ENCODE measurements around the gene FAM118A. TPM values are rescaled to one million over a fixed set of nuclear protein-coding genes. Genes with fewer than 3 reads are reported as not detected.
"Not testable (repeated sequence)": the region's sequence is repeated elsewhere in the genome, so short reads cannot be mapped to it uniquely, and the experiment has no call there.

The FAM118A gene
- total RNA-seq, 2 donors from 2014 or later: 16.0 to 24.6 TPM

- DNase-seq (ENCODE audit: low spot score): no peak
- intact Hi-C loops (cut with DNase I): no loop called here
These were observed 33.4 kb downstream of the FAM118A start for GRCh38 chr22:45343143-45343542.

DNA sequence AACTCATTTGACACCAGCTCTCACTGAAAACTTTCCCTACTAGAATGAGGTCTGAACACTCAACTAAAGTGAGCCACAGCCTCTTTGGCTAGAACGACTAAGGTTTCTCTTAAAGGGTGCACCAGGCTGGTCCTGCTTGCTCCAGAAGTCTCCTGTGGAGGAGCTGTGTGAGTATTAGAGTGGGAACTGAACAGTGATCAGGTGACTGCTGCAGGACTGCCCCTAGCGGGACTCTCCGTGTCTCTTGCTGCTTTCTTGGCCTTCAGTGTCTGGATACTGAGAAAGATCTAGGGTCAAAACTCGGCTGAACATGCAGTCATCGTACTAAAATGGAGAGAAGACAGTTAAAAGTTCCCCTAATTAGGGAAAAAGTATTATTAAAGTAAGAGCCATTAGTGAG, 34.6 kb downstream of the FAM118A start:
- intact Hi-C loops (cut with DNase I): no loop called here
- no peak for DNase-seq (ENCODE audit: low spot score)

GRCh38 chr22:45349916-45350315, 40.2 kb downstream of the FAM118A start:
- intact Hi-C loops (cut with DNase I): no loop called here
- DNase-seq (ENCODE audit: low spot score): no peak

- no peak for DNase-seq (ENCODE audit: low spot score)
- intact Hi-C loops (cut with DNase I): no loop called here
These were observed 42.2 kb downstream of the FAM118A start for GRCh38 chr22:45351956-45352355.

- DNase-seq (ENCODE audit: low spot score); intact Hi-C loops (cut with DNase I): not testable (repeated sequence)
These were observed 43.0 kb downstream of the FAM118A start for GRCh38 chr22:45352757-45353156.

DNA sequence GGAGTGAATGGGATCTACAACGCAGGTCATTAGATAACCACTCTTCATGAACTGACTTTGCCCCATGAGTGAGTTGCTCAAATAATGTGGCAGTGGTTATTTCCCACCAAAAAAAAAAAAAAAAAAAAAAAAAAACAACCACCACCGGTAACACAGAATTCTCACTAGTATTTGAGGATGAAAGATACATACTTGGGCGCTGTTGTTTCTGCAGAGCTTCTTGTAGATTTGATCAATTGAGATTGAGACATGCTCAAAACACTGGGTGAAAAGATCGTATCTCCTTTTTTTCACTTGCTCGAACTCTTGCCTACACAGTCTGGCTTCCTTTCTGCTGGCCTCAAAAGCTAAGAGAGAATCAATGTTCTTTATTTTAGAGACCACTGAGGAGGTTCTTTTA, 44.1 kb downstream of the FAM118A start:
- intact Hi-C loops (cut with DNase I): no loop called here
- no peak for DNase-seq (ENCODE audit: low spot score)

- intact Hi-C loops (cut with DNase I): no loop called here
- DNase-seq (ENCODE audit: low spot score): no peak
These were observed 47.8 kb downstream of the FAM118A start for GRCh38 chr22:45357490-45357889.

GRCh38 chr22:45358127-45358526, 48.4 kb downstream of the FAM118A start:
- intact Hi-C loops (cut with DNase I): no loop called here
- DNase-seq (ENCODE audit: low spot score): no peak

DNA sequence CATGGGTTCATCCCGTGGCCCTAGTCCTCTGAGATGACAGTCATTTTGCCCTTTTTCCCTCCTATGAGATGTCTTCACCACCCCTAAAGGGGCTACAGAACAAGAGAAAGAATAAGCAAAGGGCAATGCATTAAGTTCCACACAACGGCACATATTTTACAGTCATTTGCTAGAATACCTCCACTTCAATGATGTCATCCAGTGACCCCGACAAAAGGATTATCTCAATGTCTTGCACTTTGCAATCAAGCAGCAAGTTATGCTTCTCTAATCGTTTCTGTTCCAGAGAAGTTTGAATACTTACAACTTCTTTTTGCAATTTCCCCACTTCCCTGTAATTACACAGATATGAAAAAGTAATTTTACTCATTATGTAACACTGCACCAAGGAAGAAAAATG, 49.9 kb downstream of the FAM118A start:
- intact Hi-C loops (cut with DNase I): no loop called here
- DNase-seq (ENCODE audit: low spot score): no peak

GRCh38 chr22:45366713-45367112, 57.0 kb downstream of the FAM118A start:
- intact Hi-C loops (cut with DNase I): no loop called here

DNA sequence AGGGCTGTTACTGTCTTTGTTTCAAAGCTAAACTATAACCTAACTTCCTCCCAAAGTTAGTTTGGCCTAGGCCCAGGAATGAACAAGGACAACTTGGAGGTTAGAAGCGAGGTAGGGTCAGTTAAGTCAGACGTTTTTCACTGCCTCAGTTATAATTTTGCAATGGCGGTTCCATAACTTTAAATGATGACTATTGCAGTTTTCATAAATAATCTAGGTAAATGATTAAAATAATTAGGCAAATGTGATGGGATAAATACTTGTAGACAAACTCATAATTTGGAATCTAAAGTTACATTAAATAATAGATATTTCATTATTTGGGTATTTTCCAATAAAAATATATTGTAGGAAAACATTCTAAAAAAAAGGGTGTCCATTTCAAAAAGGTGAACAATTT, 63.9 kb downstream of the FAM118A start:
- DNase-seq (ENCODE audit: low spot score); intact Hi-C loops (cut with DNase I): not testable (repeated sequence)

More at GRCh38 chr22:45366713-45367112, 57.0 kb downstream of the FAM118A start:
- DNase-seq (ENCODE audit: low spot score): no peak

GRCh38 chr22:45376009-45376408, 66.3 kb downstream of the FAM118A start:
- intact Hi-C loops (cut with DNase I): no loop called here
- DNase-seq (ENCODE audit: low spot score): no peak

- no peak for DNase-seq (ENCODE audit: low spot score)
These were observed 67.0 kb downstream of the FAM118A start for GRCh38 chr22:45376703-45377102.

GRCh38 chr22:45381348-45381747, 71.6 kb downstream of the FAM118A start:
- no peak for DNase-seq (ENCODE audit: low spot score)
- intact Hi-C loops (cut with DNase I): no loop called here

More at GRCh38 chr22:45376703-45377102, 67.0 kb downstream of the FAM118A start:
- intact Hi-C loops (cut with DNase I): no loop called here

- DNase-seq (ENCODE audit: low spot score): no peak
- intact Hi-C loops (cut with DNase I): no loop called here
These were observed 79.8 kb downstream of the FAM118A start for GRCh38 chr22:45389546-45389945.

Other genes with a start within 250 kb of the FAM118A start
- gene NUP50, start 146.0 kb upstream of the FAM118A start, total RNA-seq: 10 to 100 TPM; 29.7 to 30.1 TPM
- gene KIAA0930, start 69.0 kb upstream of the FAM118A start, total RNA-seq: 10 to 100 TPM; 48.5 to 74.0 TPM
- not detected for gene UPK3A, start 25.0 kb upstream of the FAM118A start, total RNA-seq
- gene SMC1B, start 103.7 kb downstream of the FAM118A start, total RNA-seq: not detected
- under 1 TPM in 1 of 2 donors, not detected in 1; 0.42 TPM for gene RIBC2, start 103.8 kb downstream of the FAM118A start, total RNA-seq
- gene FBLN1, start 192.9 kb downstream of the FAM118A start, total RNA-seq: 1,000 to 10,000 TPM in 1 of 2 donors, 100 to 1,000 TPM in 1; 608 to 1,210 TPM

Data from posterior vena cava (tissue), 2 donors.